ENCODE results near the gene QSOX2.

QSOX2 gene

GRCh38 chr9:136193891-136194279, 51.7 kb downstream of the QSOX2 start:
- Histone ChIP-seq H3K36me3 (ENCODE audit: control insufficient read depth in 2 of 2, insufficient read depth in 1 of 2, low read length in 2 of 2) (no peaks in the 10 kb centered on the region), H3K27ac (ENCODE audit: extremely low read depth, low read depth, low read length) (no peak overlapping the region), H3K9me3 (ENCODE audit: control insufficient read depth, insufficient read depth, low read depth, low read length) (no peaks in the 10 kb centered on the region), H3K4me1 (ENCODE audit: control insufficient read depth, insufficient read depth, low read length) (peaks cover 2% of the 10 kb centered on the region; the same call in 1 of the 2 replicates), H3K4me3 (ENCODE audit: low read depth, low read length) (no peak overlapping the region)
- POLR2A ChIA-PET = no interaction called here
- TF ChIP-seq ELK4 (IDR thresholded peaks at IDR 0.05; ENCODE audit: borderline replicate concordance, low read depth, low read length) (no peak), ZNF658 (tag by site-specific recombination; IDR thresholded peaks at IDR 0.05) (no peak), EGR2 (tag by site-specific recombination; IDR thresholded peaks at IDR 0.05; ENCODE audit: low read depth) (no peak), ZNF624 (tag by site-specific recombination; IDR thresholded peaks at IDR 0.05) (no peak), ZNF416 (tag by site-specific recombination; IDR thresholded peaks at IDR 0.05) (no peak), ZNF704 (tag by site-specific recombination; IDR thresholded peaks at IDR 0.05) (no peak), ZNF707 (tag by site-specific recombination; IDR thresholded peaks at IDR 0.05) (no peak), ZEB2 (tag by site-specific recombination; IDR thresholded peaks at IDR 0.05) (no peak), HIC1 (tag by site-specific recombination; IDR thresholded peaks at IDR 0.05) (no peak), ZNF645 (tag by site-specific recombination; IDR thresholded peaks at IDR 0.05) (no peak), ZNF19 (tag by site-specific recombination; IDR thresholded peaks at IDR 0.05; ENCODE audit: low read depth) (no peak), ZNF843 (tag by site-specific recombination; IDR thresholded peaks at IDR 0.05) (no peak), ZNF626 (tag by site-specific recombination; IDR thresholded peaks at IDR 0.05) (no peak), ZBTB8A (tag by site-specific recombination; IDR thresholded peaks at IDR 0.05) (no peak), ZNF184 (tag by site-specific recombination; IDR thresholded peaks at IDR 0.05) (no peak), RBAK (tag by site-specific recombination; IDR thresholded peaks at IDR 0.05) (no peak), ZNF558 (tag by site-specific recombination; IDR thresholded peaks at IDR 0.05) (no peak)
- TF ChIP-seq, protein P1, sequence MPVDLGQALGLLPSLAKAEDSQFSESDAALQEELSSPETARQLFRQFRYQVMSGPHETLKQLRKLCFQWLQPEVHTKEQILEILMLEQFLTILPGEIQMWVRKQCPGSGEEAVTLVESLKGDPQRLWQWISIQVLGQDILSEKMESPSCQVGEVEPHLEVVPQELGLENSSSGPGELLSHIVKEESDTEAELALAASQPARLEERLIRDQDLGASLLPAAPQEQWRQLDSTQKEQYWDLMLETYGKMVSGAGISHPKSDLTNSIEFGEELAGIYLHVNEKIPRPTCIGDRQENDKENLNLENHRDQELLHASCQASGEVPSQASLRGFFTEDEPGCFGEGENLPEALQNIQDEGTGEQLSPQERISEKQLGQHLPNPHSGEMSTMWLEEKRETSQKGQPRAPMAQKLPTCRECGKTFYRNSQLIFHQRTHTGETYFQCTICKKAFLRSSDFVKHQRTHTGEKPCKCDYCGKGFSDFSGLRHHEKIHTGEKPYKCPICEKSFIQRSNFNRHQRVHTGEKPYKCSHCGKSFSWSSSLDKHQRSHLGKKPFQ (tag by site-specific recombination; IDR thresholded peaks at IDR 0.05) = no peak
- TF ChIP-seq, protein P2, sequence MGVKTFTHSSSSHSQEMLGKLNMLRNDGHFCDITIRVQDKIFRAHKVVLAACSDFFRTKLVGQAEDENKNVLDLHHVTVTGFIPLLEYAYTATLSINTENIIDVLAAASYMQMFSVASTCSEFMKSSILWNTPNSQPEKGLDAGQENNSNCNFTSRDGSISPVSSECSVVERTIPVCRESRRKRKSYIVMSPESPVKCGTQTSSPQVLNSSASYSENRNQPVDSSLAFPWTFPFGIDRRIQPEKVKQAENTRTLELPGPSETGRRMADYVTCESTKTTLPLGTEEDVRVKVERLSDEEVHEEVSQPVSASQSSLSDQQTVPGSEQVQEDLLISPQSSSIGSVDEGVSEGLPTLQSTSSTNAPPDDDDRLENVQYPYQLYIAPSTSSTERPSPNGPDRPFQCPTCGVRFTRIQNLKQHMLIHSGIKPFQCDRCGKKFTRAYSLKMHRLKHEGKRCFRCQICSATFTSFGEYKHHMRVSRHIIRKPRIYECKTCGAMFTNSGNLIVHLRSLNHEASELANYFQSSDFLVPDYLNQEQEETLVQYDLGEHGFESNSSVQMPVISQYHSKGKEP (tag by site-specific recombination; IDR thresholded peaks at IDR 0.05) = no peak
- CTCF ChIA-PET = no interaction called here

Data from HEK293 (cell line).